Neural cell (in vitro differentiated cells): Measurements from ENCODE around the gene FHOD3. TPM values are rescaled to one million over a fixed set of nuclear protein-coding genes. Genes with fewer than 3 reads are reported as not detected.

Experiments used
- H2AFZ ChIP-seq: fragments of 200-600, 300-800 bp; sonication (generic), shearing (Covaris generic); 2 replicates; pipeline ENCODE4 v1.6.0; 2014; ENCODE audit warnings: low read depth, mild to moderate bottlenecking, antibody characterized with exemption, low read length, moderate library complexity
- H3F3A ChIP-seq: fragments of 200-600 bp; shearing (Covaris generic); 2 replicates; pipeline ENCODE4 v1.6.1; 2016; ENCODE audit warnings: mild to moderate bottlenecking, moderate library complexity, mixed read lengths, antibody characterized with exemption, low read length; ENCODE audit not compliant: insufficient read depth, poor library complexity, severe bottlenecking
- H3K27ac ChIP-seq: fragments of 200-600, 300-800 bp; sonication (generic), shearing (Covaris generic); 2 replicates; pipeline ENCODE4 v1.5.1; 2014; ENCODE audit warnings: mild to moderate bottlenecking, low read length, moderate library complexity
- H3K27me3 ChIP-seq: fragments of 300-800, 200-600 bp; sonication (generic), shearing (Covaris generic); 2 replicates; pipeline ENCODE4 v1.6.0; 2014; ENCODE audit warnings: mild to moderate bottlenecking, low read depth, low read length, moderate library complexity; ENCODE audit not compliant: insufficient read depth
- H3K36me3 ChIP-seq: fragments of 300-800, 200-600 bp; sonication (generic), shearing (Covaris generic); 2 replicates; pipeline ENCODE4 v1.5.1; 2014; ENCODE audit warnings: mild to moderate bottlenecking, antibody characterized with exemption, low read length, moderate library complexity; ENCODE audit not compliant: insufficient read depth
- H3K4me2 ChIP-seq: fragments of 300-800, 200-600 bp; sonication (generic), shearing (Covaris generic); 2 replicates; pipeline ENCODE4 v1.6.0; 2014; ENCODE audit warnings: mild to moderate bottlenecking, low read length
- H3K4me3 ChIP-seq: fragments of 300-800, 200-600 bp; sonication (generic), shearing (Covaris generic); 2 replicates; pipeline ENCODE4 v1.5.1; 2014; ENCODE audit warnings: mild to moderate bottlenecking, low read length, moderate library complexity
- H3K79me2 ChIP-seq: fragments of 200-600 bp; shearing (Covaris generic); replicated peaks from 2 replicates; pipeline ENCODE4 v1.6.0; 2014; ENCODE audit warnings: mild to moderate bottlenecking, low read length, moderate library complexity; ENCODE audit not compliant: insufficient read depth
- H3K9ac ChIP-seq: fragments of 300-800, 200-600 bp; sonication (generic), shearing (Covaris generic); 2 replicates; pipeline ENCODE4 v1.6.1; 2016; ENCODE audit warnings: mild to moderate bottlenecking, low read length, mixed read lengths
- H3K9me2 ChIP-seq: fragments of 200-600 bp; shearing (Covaris generic); 2 replicates; pipeline ENCODE4 v1.6.1; 2016; ENCODE audit warnings: mild to moderate bottlenecking, low read length, mixed read lengths; ENCODE audit not compliant: insufficient read depth
- H3K9me3 ChIP-seq: fragments of 200-600, 300-800 bp; sonication (generic), shearing (Covaris generic); 2 replicates; pipeline ENCODE4 v1.6.1; 2016; ENCODE audit warnings: mild to moderate bottlenecking, mixed run types, low read length, moderate library complexity, mixed read lengths
- H4K20me1 ChIP-seq: fragments of 200-600 bp; shearing (Covaris generic); 2 replicates; pipeline ENCODE4 v1.6.1; 2016; ENCODE audit warnings: mild to moderate bottlenecking, mixed run types; ENCODE audit not compliant: insufficient read depth
- CTCF ChIP-seq: fragments of 450-650 bp; IDR thresholded peaks from 2 replicates; pipeline ENCODE4 v1.5.1; 2014; ENCODE audit warnings: antibody characterized with exemption, mild to moderate bottlenecking, moderate library complexity; ENCODE audit not compliant: poor library complexity, severe bottlenecking
- EP300 ChIP-seq: fragments of 450-650 bp; conservative IDR thresholded peaks from 2 replicates; pipeline ENCODE4 v1.6.1; 2014; ENCODE audit warnings: antibody characterized with exemption, mild to moderate bottlenecking, moderate library complexity; ENCODE audit not compliant: poor library complexity, severe bottlenecking
- EZH2 ChIP-seq: fragments of 200-600, 300-800 bp; shearing (Covaris generic), sonication (generic); IDR thresholded peaks from 2 replicates; pipeline ENCODE4 v1.6.1; 2014; ENCODE audit warnings: antibody characterized with exemption, low read length, borderline replicate concordance, mild to moderate bottlenecking; ENCODE audit not compliant: insufficient read depth, poor library complexity, severe bottlenecking
- MXI1 ChIP-seq: fragments of 450-650 bp; conservative IDR thresholded peaks from 2 replicates; pipeline ENCODE4 v1.6.1; 2014; ENCODE audit warnings: antibody characterized with exemption, mild to moderate bottlenecking; ENCODE audit not compliant: poor library complexity, severe bottlenecking
- POLR2AphosphoS5 ChIP-seq: IDR thresholded peaks from 2 replicates; pipeline ENCODE4 v1.6.1; 2012
- RAD21 ChIP-seq: fragments of 450-650 bp; conservative IDR thresholded peaks from 2 replicates; pipeline ENCODE4 v1.6.1; 2014; ENCODE audit warnings: antibody characterized with exemption, mild to moderate bottlenecking, moderate library complexity
- SMC3 ChIP-seq: fragments of 450-650 bp; conservative IDR thresholded peaks from 2 replicates; pipeline ENCODE4 v1.6.1; 2014; ENCODE audit warnings: antibody characterized with exemption, mild to moderate bottlenecking, moderate library complexity; ENCODE audit not compliant: poor library complexity
- TAF1 ChIP-seq: IDR thresholded peaks from 2 replicates; pipeline ENCODE4 v1.6.1; 2012; ENCODE audit warnings: low read depth
- polyA plus RNA-seq: library from polyadenylated mRNA; depleted of rRNA; stranded (reverse); fragments of >200 nt; gene quantifications from 2 replicates; pipeline ENCODE4 v1.2.3, GENCODE V29; 2014
- TF ChIP-seq, protein P1 (sequence below): IDR thresholded peaks from 2 replicates; pipeline ENCODE4 v1.6.1; 2012; ENCODE audit warnings: borderline replicate concordance

FHOD3 gene
- polyA plus RNA-seq, 1 donor from 2014 or later: 19.4 TPM

GRCh38 chr18:36411745-36412168 is 114.2 kb downstream of the FHOD3 start:
- Histone ChIP-seq H3K9me3 (no peaks in the 10 kb centered on the region), H3F3A (no peaks in the 10 kb centered on the region), H3K4me2 (no peak overlapping the region), H4K20me1 (no peaks in the 10 kb centered on the region), H2AFZ (no peak overlapping the region), H3K4me3 (no peak overlapping the region), H3K36me3 (no peaks in the 10 kb centered on the region), H3K27ac (no peak overlapping the region), H3K9ac (no peak overlapping the region), H3K27me3 (no peaks in the 10 kb centered on the region), H3K9me2 (no peaks in the 10 kb centered on the region), H3K79me2 (peaks cover 4% of the 10 kb centered on the region)
- no peak for TF ChIP-seq CTCF

- Histone ChIP-seq H3K4me3 (no peak overlapping the region), H3K79me2 (peaks cover 7% of the 10 kb centered on the region), H3K9me3 (no peaks in the 10 kb centered on the region), H3K27ac (no peak overlapping the region), H3K9ac (no peak overlapping the region), H3F3A (no peaks in the 10 kb centered on the region), H4K20me1 (no peaks in the 10 kb centered on the region), H3K36me3 (no peaks in the 10 kb centered on the region), H3K4me2 (no peak overlapping the region), H3K9me2 (no peaks in the 10 kb centered on the region), H2AFZ (no peak overlapping the region), H3K27me3 (no peaks in the 10 kb centered on the region)
- no peak for TF ChIP-seq EZH2
- no peak for TF ChIP-seq RAD21
- no peak for TF ChIP-seq SMC3
- TF ChIP-seq TAF1: no peak
- TF ChIP-seq MXI1: no peak
- no peak for TF ChIP-seq POLR2AphosphoS5
- TF ChIP-seq EP300: no peak
- TF ChIP-seq, protein P1, sequence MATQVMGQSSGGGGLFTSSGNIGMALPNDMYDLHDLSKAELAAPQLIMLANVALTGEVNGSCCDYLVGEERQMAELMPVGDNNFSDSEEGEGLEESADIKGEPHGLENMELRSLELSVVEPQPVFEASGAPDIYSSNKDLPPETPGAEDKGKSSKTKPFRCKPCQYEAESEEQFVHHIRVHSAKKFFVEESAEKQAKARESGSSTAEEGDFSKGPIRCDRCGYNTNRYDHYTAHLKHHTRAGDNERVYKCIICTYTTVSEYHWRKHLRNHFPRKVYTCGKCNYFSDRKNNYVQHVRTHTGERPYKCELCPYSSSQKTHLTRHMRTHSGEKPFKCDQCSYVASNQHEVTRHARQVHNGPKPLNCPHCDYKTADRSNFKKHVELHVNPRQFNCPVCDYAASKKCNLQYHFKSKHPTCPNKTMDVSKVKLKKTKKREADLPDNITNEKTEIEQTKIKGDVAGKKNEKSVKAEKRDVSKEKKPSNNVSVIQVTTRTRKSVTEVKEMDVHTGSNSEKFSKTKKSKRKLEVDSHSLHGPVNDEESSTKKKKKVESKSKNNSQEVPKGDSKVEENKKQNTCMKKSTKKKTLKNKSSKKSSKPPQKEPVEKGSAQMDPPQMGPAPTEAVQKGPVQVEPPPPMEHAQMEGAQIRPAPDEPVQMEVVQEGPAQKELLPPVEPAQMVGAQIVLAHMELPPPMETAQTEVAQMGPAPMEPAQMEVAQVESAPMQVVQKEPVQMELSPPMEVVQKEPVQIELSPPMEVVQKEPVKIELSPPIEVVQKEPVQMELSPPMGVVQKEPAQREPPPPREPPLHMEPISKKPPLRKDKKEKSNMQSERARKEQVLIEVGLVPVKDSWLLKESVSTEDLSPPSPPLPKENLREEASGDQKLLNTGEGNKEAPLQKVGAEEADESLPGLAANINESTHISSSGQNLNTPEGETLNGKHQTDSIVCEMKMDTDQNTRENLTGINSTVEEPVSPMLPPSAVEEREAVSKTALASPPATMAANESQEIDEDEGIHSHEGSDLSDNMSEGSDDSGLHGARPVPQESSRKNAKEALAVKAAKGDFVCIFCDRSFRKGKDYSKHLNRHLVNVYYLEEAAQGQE: no peak
- TF ChIP-seq CTCF: no peak
Observed at GRCh38 chr18:36412778-36413177, 115.3 kb downstream of the FHOD3 start.
